ENCODE measurements around the gene PLPP4.
A peak's percentile ranks its signal among the peaks of the same experiment; 100 is the strongest.

The PLPP4 gene

GRCh38 chr10:120431251-120431651 lies 25.8 kb upstream of the PLPP4 start:
- H3K9me3 ChIP-seq (ENCODE audit: insufficient read depth, low read depth, low read length) = no peaks in the 10 kb centered on the region
- no peaks in the 10 kb centered on the region for H3K36me3 ChIP-seq (ENCODE audit: insufficient read depth, low read depth, low read length)
- no peak overlapping the region for H3K27ac ChIP-seq (ENCODE audit: low read length)
- no peaks in the 10 kb centered on the region for H3K4me1 ChIP-seq (ENCODE audit: insufficient read depth, low read length)
- H3K4me3 ChIP-seq (ENCODE audit: low read length) = no peak overlapping the region
- H3K27me3 ChIP-seq (ENCODE audit: insufficient read depth, low read length) = no peaks in the 10 kb centered on the region; the same call in 1 of the 2 replicates
- H3K9ac ChIP-seq (ENCODE audit: low read depth, low read length) = no peak overlapping the region

GRCh38 chr10:120432209-120432608 lies 24.8 kb upstream of the PLPP4 start:
- H3K4me3 ChIP-seq (ENCODE audit: low read length) = no peak overlapping the region

GRCh38 chr10:120433141-120433540 lies 23.9 kb upstream of the PLPP4 start:
- Histone ChIP-seq H3K9me3 (ENCODE audit: insufficient read depth, low read depth, low read length) (no peaks in the 10 kb centered on the region), H3K4me3 (ENCODE audit: low read length) (no peak overlapping the region), H3K27ac (ENCODE audit: low read length) (no peak overlapping the region), H3K36me3 (ENCODE audit: insufficient read depth, low read depth, low read length) (no peaks in the 10 kb centered on the region), H3K4me1 (ENCODE audit: insufficient read depth, low read length) (no peaks in the 10 kb centered on the region), H3K27me3 (ENCODE audit: insufficient read depth, low read length) (no peaks in the 10 kb centered on the region; the same call in 1 of the 2 replicates), H3K9ac (ENCODE audit: low read depth, low read length) (no peak overlapping the region)

More at GRCh38 chr10:120432209-120432608, 24.8 kb upstream of the PLPP4 start:
- Histone ChIP-seq H3K9me3 (ENCODE audit: insufficient read depth, low read depth, low read length) (no peaks in the 10 kb centered on the region), H3K36me3 (ENCODE audit: insufficient read depth, low read depth, low read length) (no peaks in the 10 kb centered on the region), H3K9ac (ENCODE audit: low read depth, low read length) (no peak overlapping the region), H3K4me1 (ENCODE audit: insufficient read depth, low read length) (no peaks in the 10 kb centered on the region), H3K27ac (ENCODE audit: low read length) (no peak overlapping the region), H3K27me3 (ENCODE audit: insufficient read depth, low read length) (no peaks in the 10 kb centered on the region; the same call in 1 of the 2 replicates)

- Histone ChIP-seq H3K27me3 (ENCODE audit: insufficient read depth, low read length) (no peaks in the 10 kb centered on the region; the same call in 1 of the 2 replicates), H3K9me3 (ENCODE audit: insufficient read depth, low read depth, low read length) (no peaks in the 10 kb centered on the region), H3K4me3 (ENCODE audit: low read length) (no peak overlapping the region), H3K36me3 (ENCODE audit: insufficient read depth, low read depth, low read length) (no peaks in the 10 kb centered on the region), H3K4me1 (ENCODE audit: insufficient read depth, low read length) (no peaks in the 10 kb centered on the region), H3K27ac (ENCODE audit: low read length) (no peak overlapping the region), H3K9ac (ENCODE audit: low read depth, low read length) (no peak overlapping the region)
These were observed 20.5 kb upstream of the PLPP4 start for GRCh38 chr10:120436439-120437112.

- Histone ChIP-seq H3K4me1 (ENCODE audit: insufficient read depth, low read length) (no peaks in the 10 kb centered on the region), H3K27ac (ENCODE audit: low read length) (no peak overlapping the region), H3K36me3 (ENCODE audit: insufficient read depth, low read depth, low read length) (no peaks in the 10 kb centered on the region), H3K4me3 (ENCODE audit: low read length) (no peak overlapping the region), H3K9ac (ENCODE audit: low read depth, low read length) (no peak overlapping the region), H3K27me3 (ENCODE audit: insufficient read depth, low read length) (no peaks in the 10 kb centered on the region; the same call in 1 of the 2 replicates), H3K9me3 (ENCODE audit: insufficient read depth, low read depth, low read length) (no peaks in the 10 kb centered on the region)
These were observed 19.5 kb upstream of the PLPP4 start for GRCh38 chr10:120437541-120437940.

- no peak overlapping the region for H3K9ac ChIP-seq (ENCODE audit: low read depth, low read length)
- no peaks in the 10 kb centered on the region; the same call in 1 of the 2 replicates for H3K4me1 ChIP-seq (ENCODE audit: insufficient read depth, low read length)
- H3K36me3 ChIP-seq (ENCODE audit: insufficient read depth, low read depth, low read length) = no peaks in the 10 kb centered on the region
These were observed 5.1 kb upstream of the PLPP4 start for GRCh38 chr10:120451968-120452367.

GRCh38 chr10:120453319-120453718 lies 3.7 kb upstream of the PLPP4 start:
- no peak overlapping the region for H3K9ac ChIP-seq (ENCODE audit: low read depth, low read length)
- no peaks in the 10 kb centered on the region for H3K9me3 ChIP-seq (ENCODE audit: insufficient read depth, low read depth, low read length)
- H3K4me3 ChIP-seq (ENCODE audit: low read length) = no peak overlapping the region
- no peaks in the 10 kb centered on the region for H3K36me3 ChIP-seq (ENCODE audit: insufficient read depth, low read depth, low read length)
- H3K27ac ChIP-seq (ENCODE audit: low read length) = no peak overlapping the region
- no peaks in the 10 kb centered on the region; the same call in 1 of the 2 replicates for H3K4me1 ChIP-seq (ENCODE audit: insufficient read depth, low read length)
- H3K27me3 ChIP-seq (ENCODE audit: insufficient read depth, low read length) = peaks cover 44% of the 10 kb centered on the region

More at GRCh38 chr10:120451968-120452367, 5.1 kb upstream of the PLPP4 start:
- Histone ChIP-seq H3K9me3 (ENCODE audit: insufficient read depth, low read depth, low read length) (no peaks in the 10 kb centered on the region), H3K27me3 (ENCODE audit: insufficient read depth, low read length) (peaks cover 31% of the 10 kb centered on the region), H3K27ac (ENCODE audit: low read length) (no peak overlapping the region), H3K4me3 (ENCODE audit: low read length) (no peak overlapping the region)

- no peaks in the 10 kb centered on the region for H3K36me3 ChIP-seq (ENCODE audit: insufficient read depth, low read depth, low read length)
- no peaks in the 10 kb centered on the region for H3K9me3 ChIP-seq (ENCODE audit: insufficient read depth, low read depth, low read length)
- no peaks in the 10 kb centered on the region; the same call in 1 of the 2 replicates for H3K4me1 ChIP-seq (ENCODE audit: insufficient read depth, low read length)
- no peak overlapping the region for H3K4me3 ChIP-seq (ENCODE audit: low read length)
- peaks cover 49% of the 10 kb centered on the region for H3K27me3 ChIP-seq (ENCODE audit: insufficient read depth, low read length)
- H3K9ac ChIP-seq (ENCODE audit: low read depth, low read length) = no peak overlapping the region
- no peak overlapping the region for H3K27ac ChIP-seq (ENCODE audit: low read length)
These were observed 3.1 kb upstream of the PLPP4 start for GRCh38 chr10:120453886-120454285.

GRCh38 chr10:120455004-120455403 lies 2.0 kb upstream of the PLPP4 start:
- Histone ChIP-seq H3K27ac (ENCODE audit: low read length) (no peak overlapping the region), H3K27me3 (ENCODE audit: insufficient read depth, low read length) (peaks cover 60% of the 10 kb centered on the region)

GRCh38 chr10:120455606-120456005 lies 1.4 kb upstream of the PLPP4 start:
- H3K4me3 ChIP-seq (ENCODE audit: low read length) = no peak overlapping the region
- H3K9me3 ChIP-seq (ENCODE audit: insufficient read depth, low read depth, low read length) = no peaks in the 10 kb centered on the region
- no peaks in the 10 kb centered on the region; the same call in 1 of the 2 replicates for H3K4me1 ChIP-seq (ENCODE audit: insufficient read depth, low read length)
- H3K27me3 ChIP-seq (ENCODE audit: insufficient read depth, low read length) = peaks cover 66% of the 10 kb centered on the region
- no peaks in the 10 kb centered on the region for H3K36me3 ChIP-seq (ENCODE audit: insufficient read depth, low read depth, low read length)
- H3K27ac ChIP-seq (ENCODE audit: low read length) = no peak overlapping the region
- H3K9ac ChIP-seq (ENCODE audit: low read depth, low read length) = no peak overlapping the region

More at GRCh38 chr10:120455004-120455403, 2.0 kb upstream of the PLPP4 start:
- Histone ChIP-seq H3K36me3 (ENCODE audit: insufficient read depth, low read depth, low read length) (no peaks in the 10 kb centered on the region), H3K4me3 (ENCODE audit: low read length) (no peak overlapping the region), H3K4me1 (ENCODE audit: insufficient read depth, low read length) (no peaks in the 10 kb centered on the region; the same call in 1 of the 2 replicates), H3K9ac (ENCODE audit: low read depth, low read length) (no peak overlapping the region), H3K9me3 (ENCODE audit: insufficient read depth, low read depth, low read length) (no peaks in the 10 kb centered on the region)

GRCh38 chr10:120456143-120456625 lies 843 bp upstream of the PLPP4 start:
- Histone ChIP-seq H3K27ac (ENCODE audit: low read length) (no peak overlapping the region), H3K9ac (ENCODE audit: low read depth, low read length) (no peak overlapping the region), H3K27me3 (ENCODE audit: insufficient read depth, low read length) (peaks cover 66% of the 10 kb centered on the region), H3K4me1 (ENCODE audit: insufficient read depth, low read length) (no peaks in the 10 kb centered on the region; the same call in 1 of the 2 replicates), H3K4me3 (ENCODE audit: low read length) (peak overlapping the region; percentile 70), H3K9me3 (ENCODE audit: insufficient read depth, low read depth, low read length) (no peaks in the 10 kb centered on the region), H3K36me3 (ENCODE audit: insufficient read depth, low read depth, low read length) (no peaks in the 10 kb centered on the region)

All from iPS-20b (cell line).